Karpas-422 (cell line): ENCODE results near the gene RAP1B. TPM values are rescaled to one million over a fixed set of nuclear protein-coding genes. Genes with fewer than 3 reads are reported as not detected.

Experiments
- DNase-seq: peaks from one replicate; pipeline ENCODE4 v3.0.0-alpha.2; 2015
- H2AFZ ChIP-seq: fragments of 200-600 bp; sonication (generic); 2 replicates; pipeline ENCODE4 v1.6.1; 2014; ENCODE audit warnings: antibody characterized with exemption, low read length, mixed read lengths
- H3K27ac ChIP-seq: fragments of 200-600 bp; sonication (generic); 2 replicates; pipeline ENCODE4 v1.5.1; 2014; ENCODE audit warnings: mild to moderate bottlenecking, low read length, moderate library complexity
- H3K27me3 ChIP-seq: fragments of 200-600 bp; sonication (generic); 2 replicates; pipeline ENCODE4 v1.6.1; 2014; ENCODE audit warnings: low read length, mixed read lengths
- H3K36me3 ChIP-seq: fragments of 200-600 bp; sonication (generic); 2 replicates; pipeline ENCODE4 v1.6.1; 2014; ENCODE audit warnings: low read length, mixed read lengths; ENCODE audit not compliant: insufficient read depth
- H3K4me1 ChIP-seq: fragments of 200-600 bp; sonication (generic); 2 replicates; pipeline ENCODE4 v1.6.1; 2014; ENCODE audit warnings: mild to moderate bottlenecking, low read length, mixed read lengths
- H3K4me2 ChIP-seq: fragments of 200-600 bp; sonication (generic); 2 replicates; pipeline ENCODE4 v1.6.1; 2014; ENCODE audit warnings: low read length, low read depth, mild to moderate bottlenecking; ENCODE audit not compliant: poor library complexity, severe bottlenecking
- H3K4me3 ChIP-seq: fragments of 200-600 bp; sonication (generic); 2 replicates; pipeline ENCODE4 v1.5.1; 2014; ENCODE audit warnings: mild to moderate bottlenecking, antibody characterized with exemption, low read length, mixed read lengths
- H3K79me2 ChIP-seq: fragments of 200-600 bp; sonication (generic); 2 replicates; pipeline ENCODE4 v1.6.1; 2014; ENCODE audit warnings: mild to moderate bottlenecking, low read length, mixed read lengths
- H3K9ac ChIP-seq: fragments of 200-600 bp; sonication (generic); 2 replicates; pipeline ENCODE4 v1.6.0; 2014; ENCODE audit warnings: low read length
- H3K9me2 ChIP-seq: fragments of 200-600 bp; sonication (generic), shearing (Covaris generic); replicated peaks from 2 replicates; pipeline ENCODE4 v1.6.0; 2014; ENCODE audit warnings: mild to moderate bottlenecking, low read length, moderate library complexity; ENCODE audit not compliant: insufficient read depth
- H3K9me3 ChIP-seq: fragments of 300-700, 200-600 bp; sonication (generic); 2 replicates; pipeline ENCODE4 v1.6.1; 2014; ENCODE audit warnings: low read length, mixed read lengths
- H4K20me1 ChIP-seq: fragments of 200-600 bp; sonication (generic); 2 replicates; pipeline ENCODE4 v1.6.1; 2014; ENCODE audit warnings: mild to moderate bottlenecking, antibody characterized with exemption, low read length, low read depth; ENCODE audit not compliant: insufficient read depth
- total RNA-seq: library from RNA; depleted of rRNA; stranded (reverse); fragments of >200 nt; shearing (Covaris generic); gene quantifications from 2 replicates; pipeline ENCODE4 v1.2.3, GENCODE V29; 2014; ENCODE audit warnings: low replicate concordance

The RAP1B gene
- total RNA-seq, 1 experiment from 2014 or later, result 153 TPM

DNA sequence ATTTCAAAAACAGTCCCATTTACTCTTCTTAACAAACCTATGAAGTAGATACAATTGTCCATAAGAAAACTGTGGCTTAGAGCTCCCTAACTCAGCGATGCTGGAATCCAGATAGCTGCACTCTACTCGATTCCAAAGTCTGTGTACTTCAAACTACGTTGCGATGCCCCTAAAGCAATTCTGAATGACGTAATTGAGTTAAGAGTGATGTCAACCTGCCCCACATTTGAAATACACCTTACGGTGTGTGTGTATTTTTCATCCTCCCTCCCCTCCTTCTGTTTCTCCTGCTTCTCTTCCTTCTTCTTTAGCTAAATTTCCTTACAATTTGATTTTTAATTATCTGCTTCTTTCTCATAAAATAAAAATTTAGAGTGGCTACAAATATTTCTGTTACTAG lies 31.9 kb upstream of the RAP1B start:
- H3K4me2 ChIP-seq, result no peak overlapping the region
- no peak overlapping the region for H3K4me3 ChIP-seq
- H3K27me3 ChIP-seq, result no peaks in the 10 kb centered on the region
- no peak overlapping the region for H3K27ac ChIP-seq
- no peaks in the 10 kb centered on the region for H4K20me1 ChIP-seq
- H3K9me2 ChIP-seq, result no peaks in the 10 kb centered on the region
- no peaks in the 10 kb centered on the region for H3K9me3 ChIP-seq
- no peaks in the 10 kb centered on the region for H3K36me3 ChIP-seq
- H2AFZ ChIP-seq, result no peak overlapping the region
- no peaks in the 10 kb centered on the region for H3K4me1 ChIP-seq
- no peaks in the 10 kb centered on the region for H3K79me2 ChIP-seq
- DNase-seq, result no peak
- H3K9ac ChIP-seq, result no peak overlapping the region

DNA sequence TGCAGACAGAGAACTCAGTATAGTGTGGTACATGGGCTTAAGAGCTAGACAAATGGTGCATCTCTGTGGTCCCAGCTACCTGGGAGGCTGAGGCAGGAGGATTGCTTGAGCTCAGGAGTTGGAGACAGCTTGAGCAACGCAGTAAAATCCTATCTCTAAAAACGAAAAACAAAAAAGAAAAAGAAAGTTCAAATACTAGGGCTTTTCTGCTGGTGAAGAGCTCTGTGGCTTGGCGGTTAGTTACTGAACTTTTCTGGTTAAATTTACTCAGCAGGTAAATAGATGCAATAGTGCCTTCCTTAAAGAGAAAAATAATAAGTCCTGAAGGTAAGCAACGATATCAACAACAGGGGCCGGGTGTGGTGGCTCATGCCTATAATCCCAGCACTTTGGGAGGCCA lies 31.4 kb upstream of the RAP1B start:
- Histone ChIP-seq H3K27ac (no peak overlapping the region), H3K79me2 (no peaks in the 10 kb centered on the region), H2AFZ (no peak overlapping the region), H3K9me3 (no peaks in the 10 kb centered on the region), H3K4me1 (no peaks in the 10 kb centered on the region), H4K20me1 (no peaks in the 10 kb centered on the region), H3K4me3 (no peak overlapping the region), H3K4me2 (no peak overlapping the region), H3K27me3 (no peaks in the 10 kb centered on the region), H3K9ac (no peak overlapping the region), H3K9me2 (no peaks in the 10 kb centered on the region), H3K36me3 (no peaks in the 10 kb centered on the region)
- DNase-seq, result no peak

DNA sequence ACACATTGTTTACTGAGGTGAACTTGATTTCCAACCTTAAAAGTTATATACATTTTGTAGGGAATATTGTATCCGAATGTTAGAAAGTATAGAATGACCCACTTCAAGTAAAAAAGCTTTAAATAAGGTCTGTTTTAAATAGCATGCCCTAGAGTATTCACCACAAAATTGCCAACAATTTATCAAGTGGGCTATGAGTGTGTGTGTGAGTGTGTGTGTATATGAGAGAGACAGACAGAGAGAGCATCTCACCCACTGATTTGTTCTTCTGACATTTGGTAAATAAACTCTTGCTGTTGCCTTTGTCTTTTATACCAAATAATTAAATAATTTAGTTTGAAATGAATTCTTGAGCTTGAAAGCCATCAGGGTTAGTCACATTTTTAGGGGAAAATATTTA lies 29.8 kb upstream of the RAP1B start:
- H3K27me3 ChIP-seq, result no peaks in the 10 kb centered on the region
- H3K9me3 ChIP-seq, result no peaks in the 10 kb centered on the region
- no peak overlapping the region for H3K27ac ChIP-seq
- no peak overlapping the region for H3K4me3 ChIP-seq
- no peaks in the 10 kb centered on the region for H4K20me1 ChIP-seq
- no peaks in the 10 kb centered on the region for H3K9me2 ChIP-seq
- DNase-seq, result no peak
- H3K79me2 ChIP-seq, result no peaks in the 10 kb centered on the region
- H3K4me2 ChIP-seq, result no peak overlapping the region
- H3K4me1 ChIP-seq, result no peaks in the 10 kb centered on the region
- no peak overlapping the region for H2AFZ ChIP-seq
- no peak overlapping the region for H3K9ac ChIP-seq
- no peaks in the 10 kb centered on the region for H3K36me3 ChIP-seq

- no peaks in the 10 kb centered on the region for H3K9me2 ChIP-seq
- no peaks in the 10 kb centered on the region for H3K79me2 ChIP-seq
- no peaks in the 10 kb centered on the region for H3K36me3 ChIP-seq
- H3K4me3 ChIP-seq, result no peak overlapping the region
- DNase-seq, result no peak
- H3K9me3 ChIP-seq, result no peaks in the 10 kb centered on the region
- no peak overlapping the region for H2AFZ ChIP-seq
- no peaks in the 10 kb centered on the region for H4K20me1 ChIP-seq
- H3K4me1 ChIP-seq, result no peaks in the 10 kb centered on the region
- no peak overlapping the region for H3K27ac ChIP-seq
- no peaks in the 10 kb centered on the region for H3K27me3 ChIP-seq
- H3K4me2 ChIP-seq, result no peak overlapping the region
- H3K9ac ChIP-seq, result no peak overlapping the region
Observed at GRCh38 chr12:68581926-68582325, 28.8 kb upstream of the RAP1B start.

DNA sequence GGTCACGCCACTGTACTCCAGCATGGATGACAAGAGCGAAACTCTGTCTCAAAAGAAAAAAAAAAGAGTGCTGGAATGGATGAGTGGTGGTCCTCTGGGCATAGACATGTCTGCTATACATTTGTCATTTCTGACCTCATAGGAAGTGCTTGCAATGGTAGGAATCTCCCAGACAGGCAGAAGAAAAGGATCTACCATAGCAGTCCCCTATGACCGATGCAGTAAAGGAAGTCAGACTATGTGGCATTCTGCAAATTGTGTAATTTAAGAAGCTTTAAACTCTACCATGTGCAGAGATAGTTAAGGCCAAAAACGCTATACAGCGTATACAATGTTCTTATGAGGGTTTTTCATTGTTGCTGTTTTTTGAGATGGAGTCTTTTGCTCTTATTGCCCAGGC lies 24.7 kb upstream of the RAP1B start:
- no peak overlapping the region for H3K4me2 ChIP-seq
- H2AFZ ChIP-seq, result no peak overlapping the region
- DNase-seq, result no peak
- no peaks in the 10 kb centered on the region for H3K9me3 ChIP-seq
- H3K9me2 ChIP-seq, result no peaks in the 10 kb centered on the region
- H3K79me2 ChIP-seq, result no peaks in the 10 kb centered on the region
- no peaks in the 10 kb centered on the region for H4K20me1 ChIP-seq
- no peaks in the 10 kb centered on the region for H3K27me3 ChIP-seq
- no peak overlapping the region for H3K27ac ChIP-seq
- H3K4me3 ChIP-seq, result no peak overlapping the region
- H3K9ac ChIP-seq, result no peak overlapping the region
- no peaks in the 10 kb centered on the region for H3K4me1 ChIP-seq
- H3K36me3 ChIP-seq, result no peaks in the 10 kb centered on the region

- DNase-seq, result peak; percentile 43
- Histone ChIP-seq H3K4me2 (no peak overlapping the region), H3K27ac (no peak overlapping the region), H2AFZ (no peak overlapping the region), H3K9ac (no peak overlapping the region), H4K20me1 (no peaks in the 10 kb centered on the region), H3K36me3 (no peaks in the 10 kb centered on the region), H3K4me3 (no peak overlapping the region), H3K4me1 (no peaks in the 10 kb centered on the region), H3K9me3 (no peaks in the 10 kb centered on the region), H3K9me2 (no peaks in the 10 kb centered on the region), H3K79me2 (no peaks in the 10 kb centered on the region), H3K27me3 (no peaks in the 10 kb centered on the region)
Observed at GRCh38 chr12:68587448-68587873, 23.2 kb upstream of the RAP1B start.

GRCh38 chr12:68589194-68589593 lies 21.5 kb upstream of the RAP1B start:
- H3K9me3 ChIP-seq, result no peaks in the 10 kb centered on the region
- H3K79me2 ChIP-seq, result no peaks in the 10 kb centered on the region
- no peaks in the 10 kb centered on the region for H3K4me1 ChIP-seq
- no peak overlapping the region for H3K4me2 ChIP-seq
- no peak for DNase-seq
- no peaks in the 10 kb centered on the region for H4K20me1 ChIP-seq
- H3K4me3 ChIP-seq, result no peak overlapping the region
- H3K9ac ChIP-seq, result no peak overlapping the region
- H3K27ac ChIP-seq, result no peak overlapping the region
- no peaks in the 10 kb centered on the region for H3K36me3 ChIP-seq
- no peaks in the 10 kb centered on the region for H3K9me2 ChIP-seq
- no peaks in the 10 kb centered on the region for H3K27me3 ChIP-seq
- no peak overlapping the region for H2AFZ ChIP-seq

- no peak overlapping the region for H3K4me3 ChIP-seq
- H3K9ac ChIP-seq, result no peak overlapping the region
- H3K36me3 ChIP-seq, result no peaks in the 10 kb centered on the region
- H3K79me2 ChIP-seq, result no peaks in the 10 kb centered on the region
- H3K27me3 ChIP-seq, result no peaks in the 10 kb centered on the region
- peaks cover 7% of the 10 kb centered on the region for H3K4me1 ChIP-seq
- no peaks in the 10 kb centered on the region for H3K9me3 ChIP-seq
- no peak overlapping the region for H3K4me2 ChIP-seq
- H3K9me2 ChIP-seq, result no peaks in the 10 kb centered on the region
- no peak overlapping the region for H2AFZ ChIP-seq
- H4K20me1 ChIP-seq, result no peaks in the 10 kb centered on the region
- no peak overlapping the region for H3K27ac ChIP-seq
- no peak for DNase-seq
Observed at GRCh38 chr12:68591734-68592418, 18.8 kb upstream of the RAP1B start.
